ENCODE data around the gene ASTN2.

- TF ChIP-seq CTCF (IDR thresholded peaks at IDR 0.05) (no peak), POLR2A (IDR thresholded peaks at IDR 0.05) (no peak)
Observed at GRCh38 chr9:117359910-117360309, 54.9 kb downstream of the ASTN2 start.

All from testis (tissue), 2 donors.